Measurements from ENCODE around the gene DOCK10.

The DOCK10 gene

DNA sequence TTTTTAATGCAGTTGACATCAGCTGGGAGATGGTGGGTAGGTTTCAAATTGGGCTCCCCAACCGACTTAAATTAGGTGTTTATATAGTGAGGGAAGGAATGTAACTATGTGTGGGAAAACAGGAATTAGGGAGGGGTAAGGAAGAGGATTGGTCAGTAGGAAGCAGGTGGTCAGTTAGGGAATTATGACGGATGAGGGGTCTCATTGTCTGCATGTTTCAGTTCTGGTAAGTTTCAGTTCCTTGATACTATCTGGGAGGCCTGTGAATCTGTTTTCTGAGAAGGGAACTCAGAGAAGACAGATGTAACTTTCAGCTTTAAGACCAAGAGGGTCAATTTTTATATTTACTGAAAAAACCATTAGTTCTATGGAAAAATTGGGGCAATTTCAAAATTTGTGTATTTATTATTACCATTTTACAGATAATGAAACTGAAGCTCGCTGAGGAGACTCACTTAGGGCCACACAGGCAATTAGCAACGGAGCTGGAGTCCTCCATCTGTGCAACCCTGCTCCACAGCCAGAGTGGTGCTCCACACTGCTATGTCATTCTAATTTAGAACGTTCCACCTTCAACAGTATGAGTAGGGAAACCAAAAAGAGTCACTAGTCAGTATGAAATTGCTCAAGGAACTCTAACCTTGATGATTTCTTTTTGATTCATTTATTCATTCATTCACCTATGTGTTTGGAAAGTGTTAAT, 290.1 kb downstream of the DOCK10 start:
- H3K27ac ChIP-seq (ENCODE audit: low read length), result no peak overlapping the region
- no peaks in the 10 kb centered on the region for H3K79me2 ChIP-seq (ENCODE audit: insufficient read depth, low read length)
- no peaks in the 10 kb centered on the region for H3K4me1 ChIP-seq (ENCODE audit: insufficient read depth, low read length)
- no peak for ATAC-seq (ENCODE audit: insufficient read depth, low read depth)
- TF ChIP-seq EZH2 (IDR thresholded peaks at IDR 0.05; ENCODE audit: borderline replicate concordance, low read depth, low read length, severe bottlenecking), result no peak
- TF ChIP-seq, protein P1, sequence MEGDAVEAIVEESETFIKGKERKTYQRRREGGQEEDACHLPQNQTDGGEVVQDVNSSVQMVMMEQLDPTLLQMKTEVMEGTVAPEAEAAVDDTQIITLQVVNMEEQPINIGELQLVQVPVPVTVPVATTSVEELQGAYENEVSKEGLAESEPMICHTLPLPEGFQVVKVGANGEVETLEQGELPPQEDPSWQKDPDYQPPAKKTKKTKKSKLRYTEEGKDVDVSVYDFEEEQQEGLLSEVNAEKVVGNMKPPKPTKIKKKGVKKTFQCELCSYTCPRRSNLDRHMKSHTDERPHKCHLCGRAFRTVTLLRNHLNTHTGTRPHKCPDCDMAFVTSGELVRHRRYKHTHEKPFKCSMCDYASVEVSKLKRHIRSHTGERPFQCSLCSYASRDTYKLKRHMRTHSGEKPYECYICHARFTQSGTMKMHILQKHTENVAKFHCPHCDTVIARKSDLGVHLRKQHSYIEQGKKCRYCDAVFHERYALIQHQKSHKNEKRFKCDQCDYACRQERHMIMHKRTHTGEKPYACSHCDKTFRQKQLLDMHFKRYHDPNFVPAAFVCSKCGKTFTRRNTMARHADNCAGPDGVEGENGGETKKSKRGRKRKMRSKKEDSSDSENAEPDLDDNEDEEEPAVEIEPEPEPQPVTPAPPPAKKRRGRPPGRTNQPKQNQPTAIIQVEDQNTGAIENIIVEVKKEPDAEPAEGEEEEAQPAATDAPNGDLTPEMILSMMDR (IDR thresholded peaks at IDR 0.05; ENCODE audit: borderline replicate concordance, extremely low read depth, low read length, poor library complexity, severe bottlenecking), result no peak
- no peak overlapping the region for H3K4me3 ChIP-seq (ENCODE audit: low read depth in 1 of 2, low read length in 2 of 2)
- no peak for DNase-seq
- no peaks in the 10 kb centered on the region for H3K9me3 ChIP-seq (ENCODE audit: insufficient read depth, low read length, severe bottlenecking)
- no peak overlapping the region for H2AFZ ChIP-seq (ENCODE audit: low read depth, low read length)
- H3K9ac ChIP-seq (ENCODE audit: low read depth, low read length), result no peak overlapping the region
- no peaks in the 10 kb centered on the region for H4K20me1 ChIP-seq (ENCODE audit: insufficient read depth, low read length)
- H3K36me3 ChIP-seq (ENCODE audit: insufficient read depth, low read length), result no peaks in the 10 kb centered on the region
- H3K4me2 ChIP-seq (ENCODE audit: insufficient read depth, low read length), result no peak overlapping the region
- no peaks in the 10 kb centered on the region for H3K27me3 ChIP-seq (ENCODE audit: insufficient read depth, low read length, poor library complexity)

DNA sequence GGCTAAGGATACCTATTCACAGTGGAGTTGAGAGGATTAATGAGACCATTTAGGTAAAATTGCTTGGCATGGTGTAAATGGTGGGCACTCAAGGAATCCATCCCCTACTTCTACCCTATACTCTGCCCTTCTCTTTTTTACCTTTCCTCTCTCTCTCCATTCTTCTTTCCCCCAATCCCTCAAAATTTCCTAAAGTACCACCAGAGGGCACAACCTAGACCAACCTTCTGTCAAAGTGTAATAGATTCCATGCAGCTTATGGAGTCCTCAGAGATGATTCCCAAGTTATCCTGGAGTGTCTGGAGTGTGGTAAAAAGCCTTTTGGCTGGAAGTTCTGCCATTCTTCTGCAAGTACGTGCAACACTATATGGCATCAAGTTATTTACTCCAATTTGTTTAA, 293.1 kb downstream of the DOCK10 start:
- no peak overlapping the region for H2AFZ ChIP-seq (ENCODE audit: low read depth, low read length)
- H3K4me3 ChIP-seq (ENCODE audit: low read depth in 1 of 2, low read length in 2 of 2), result no peak overlapping the region
- H3K4me1 ChIP-seq (ENCODE audit: insufficient read depth, low read length), result no peaks in the 10 kb centered on the region
- H4K20me1 ChIP-seq (ENCODE audit: insufficient read depth, low read length), result no peaks in the 10 kb centered on the region
- DNase-seq (no peak), ATAC-seq (ENCODE audit: insufficient read depth, low read depth) (no peak)
- no peak for TF ChIP-seq EZH2 (IDR thresholded peaks at IDR 0.05; ENCODE audit: borderline replicate concordance, low read depth, low read length, severe bottlenecking)
- H3K79me2 ChIP-seq (ENCODE audit: insufficient read depth, low read length), result no peaks in the 10 kb centered on the region
- no peaks in the 10 kb centered on the region for H3K27me3 ChIP-seq (ENCODE audit: insufficient read depth, low read length, poor library complexity)
- no peaks in the 10 kb centered on the region for H3K9me3 ChIP-seq (ENCODE audit: insufficient read depth, low read length, severe bottlenecking)
- no peak overlapping the region for H3K9ac ChIP-seq (ENCODE audit: low read depth, low read length)
- H3K36me3 ChIP-seq (ENCODE audit: insufficient read depth, low read length), result no peaks in the 10 kb centered on the region
- H3K4me2 ChIP-seq (ENCODE audit: insufficient read depth, low read length), result no peak overlapping the region
- no peak overlapping the region for H3K27ac ChIP-seq (ENCODE audit: low read length)

DNA sequence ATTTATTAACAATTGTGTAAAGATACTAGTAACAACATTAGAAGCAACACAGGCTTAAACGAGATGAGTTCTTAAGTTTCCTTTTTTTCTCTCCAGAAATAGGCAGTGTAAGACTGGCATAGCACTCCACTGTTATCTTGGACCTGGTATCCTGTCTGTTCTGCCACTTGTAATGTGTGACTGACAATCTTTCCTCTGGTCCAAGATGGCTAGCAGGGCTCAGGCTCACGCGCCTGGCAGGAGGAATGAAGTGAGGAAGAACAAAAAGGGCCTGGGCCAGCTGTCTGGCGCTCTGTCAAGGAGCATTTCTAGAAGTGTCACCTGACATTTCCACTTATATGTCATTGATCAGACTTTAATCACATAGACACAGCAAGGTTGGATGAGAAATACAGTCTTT, 294.5 kb downstream of the DOCK10 start:
- TF ChIP-seq EZH2 (IDR thresholded peaks at IDR 0.05; ENCODE audit: borderline replicate concordance, low read depth, low read length, severe bottlenecking), result no peak
- TF ChIP-seq, protein P1 (IDR thresholded peaks at IDR 0.05; ENCODE audit: borderline replicate concordance, extremely low read depth, low read length, poor library complexity, severe bottlenecking), result no peak
- no peaks in the 10 kb centered on the region for H3K36me3 ChIP-seq (ENCODE audit: insufficient read depth, low read length)
- no peaks in the 10 kb centered on the region for H4K20me1 ChIP-seq (ENCODE audit: insufficient read depth, low read length)
- no peaks in the 10 kb centered on the region for H3K9me3 ChIP-seq (ENCODE audit: insufficient read depth, low read length, severe bottlenecking)
- ATAC-seq (ENCODE audit: insufficient read depth, low read depth), result no peak
- no peaks in the 10 kb centered on the region for H3K79me2 ChIP-seq (ENCODE audit: insufficient read depth, low read length)
- no peaks in the 10 kb centered on the region for H3K27me3 ChIP-seq (ENCODE audit: insufficient read depth, low read length, poor library complexity)
- no peak overlapping the region for H3K9ac ChIP-seq (ENCODE audit: low read depth, low read length)
- no peak overlapping the region for H3K4me3 ChIP-seq (ENCODE audit: low read depth in 1 of 2, low read length in 2 of 2)
- no peaks in the 10 kb centered on the region for H3K4me1 ChIP-seq (ENCODE audit: insufficient read depth, low read length)
- no peak for DNase-seq
- H3K27ac ChIP-seq (ENCODE audit: low read length), result no peak overlapping the region
- H3K4me2 ChIP-seq (ENCODE audit: insufficient read depth, low read length), result no peak overlapping the region
- no peak overlapping the region for H2AFZ ChIP-seq (ENCODE audit: low read depth, low read length)

DNA sequence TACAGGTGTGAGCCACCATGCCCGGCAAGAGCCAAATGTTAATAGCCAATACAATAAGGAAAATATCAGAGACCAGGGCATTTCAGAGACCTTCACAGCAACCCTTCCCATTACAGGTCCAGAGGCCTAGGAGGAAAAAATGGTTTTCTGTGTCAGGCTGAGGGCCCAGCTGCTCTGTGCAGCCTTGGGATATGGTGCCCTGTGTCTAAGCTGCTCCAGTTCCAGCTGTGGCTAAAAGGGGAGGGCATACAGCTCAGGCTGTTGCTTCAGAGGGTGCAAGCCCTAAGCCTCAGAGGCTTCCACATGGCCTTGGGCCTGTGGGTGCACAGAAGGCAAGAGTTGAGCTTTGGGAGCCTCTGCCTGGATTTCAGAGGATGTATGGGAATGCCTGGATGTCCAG, 306.0 kb downstream of the DOCK10 start:
- TF ChIP-seq EZH2 (IDR thresholded peaks at IDR 0.05; ENCODE audit: borderline replicate concordance, low read depth, low read length, severe bottlenecking), result no peak
- no peak overlapping the region for H3K4me3 ChIP-seq (ENCODE audit: low read depth in 1 of 2, low read length in 2 of 2)

More for the DNA sequence above, 306.0 kb downstream of the DOCK10 start:
- Histone ChIP-seq H3K4me2 (ENCODE audit: insufficient read depth, low read length) (no peak overlapping the region), H3K27ac (ENCODE audit: low read length) (no peak overlapping the region), H3K9me3 (ENCODE audit: insufficient read depth, low read length, severe bottlenecking) (peaks cover 11% of the 10 kb centered on the region), H2AFZ (ENCODE audit: low read depth, low read length) (no peak overlapping the region), H4K20me1 (ENCODE audit: insufficient read depth, low read length) (no peaks in the 10 kb centered on the region), H3K36me3 (ENCODE audit: insufficient read depth, low read length) (no peaks in the 10 kb centered on the region), H3K27me3 (ENCODE audit: insufficient read depth, low read length, poor library complexity) (no peaks in the 10 kb centered on the region), H3K79me2 (ENCODE audit: insufficient read depth, low read length) (no peaks in the 10 kb centered on the region), H3K4me1 (ENCODE audit: insufficient read depth, low read length) (no peaks in the 10 kb centered on the region), H3K9ac (ENCODE audit: low read depth, low read length) (no peak overlapping the region)
- DNase-seq (no peak), ATAC-seq (ENCODE audit: insufficient read depth, low read depth) (no peak)

Data from DND-41 (cell line).